ENCODE results near the gene NOSTRIN. TPM values are rescaled to one million over a fixed set of nuclear protein-coding genes. Genes with fewer than 3 reads are reported as not detected.

NOSTRIN gene
- total RNA-seq, 1 experiment from 2014 or later = 0.68 TPM

DNA sequence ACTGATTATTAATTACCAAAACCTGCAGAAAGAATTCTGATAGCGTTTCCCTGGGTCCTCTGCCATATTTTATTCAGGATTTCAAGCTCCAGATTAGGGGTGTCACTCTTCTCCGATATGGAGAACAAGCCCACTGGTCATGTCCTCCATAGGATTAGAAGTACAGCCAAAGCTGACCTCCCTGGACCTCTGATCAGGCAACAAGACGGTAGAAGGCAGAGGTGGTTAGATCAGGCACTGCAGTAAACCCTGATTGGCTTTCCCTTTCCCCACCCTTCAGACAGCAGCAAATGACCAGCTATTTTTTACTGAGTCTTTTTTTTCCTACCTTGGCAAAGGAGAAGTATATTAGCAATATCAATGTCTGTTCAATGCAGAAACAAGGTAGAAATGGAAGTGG lies 50.0 kb downstream of the NOSTRIN start:
- no peaks in the 10 kb centered on the region for H3K9me3 ChIP-seq (ENCODE audit: insufficient read depth, low read depth)
- no peak for DNase-seq
- no peaks in the 10 kb centered on the region for H3K9me2 ChIP-seq (ENCODE audit: insufficient read depth)
- CTCF ChIA-PET = no interaction called here
- H3K27me3 ChIP-seq (ENCODE audit: insufficient read depth, low read depth) = no peaks in the 10 kb centered on the region
- intact Hi-C loops (cut with micrococcal nuclease; ENCODE audit: unreplicated experiment) = no loop called here
- no peaks in the 10 kb centered on the region for H3F3A ChIP-seq (ENCODE audit: insufficient read depth, low read depth)
- no peak for TF ChIP-seq EZH2 (IDR thresholded peaks at IDR 0.05; ENCODE audit: low read depth)
- TF ChIP-seq, protein P1, sequence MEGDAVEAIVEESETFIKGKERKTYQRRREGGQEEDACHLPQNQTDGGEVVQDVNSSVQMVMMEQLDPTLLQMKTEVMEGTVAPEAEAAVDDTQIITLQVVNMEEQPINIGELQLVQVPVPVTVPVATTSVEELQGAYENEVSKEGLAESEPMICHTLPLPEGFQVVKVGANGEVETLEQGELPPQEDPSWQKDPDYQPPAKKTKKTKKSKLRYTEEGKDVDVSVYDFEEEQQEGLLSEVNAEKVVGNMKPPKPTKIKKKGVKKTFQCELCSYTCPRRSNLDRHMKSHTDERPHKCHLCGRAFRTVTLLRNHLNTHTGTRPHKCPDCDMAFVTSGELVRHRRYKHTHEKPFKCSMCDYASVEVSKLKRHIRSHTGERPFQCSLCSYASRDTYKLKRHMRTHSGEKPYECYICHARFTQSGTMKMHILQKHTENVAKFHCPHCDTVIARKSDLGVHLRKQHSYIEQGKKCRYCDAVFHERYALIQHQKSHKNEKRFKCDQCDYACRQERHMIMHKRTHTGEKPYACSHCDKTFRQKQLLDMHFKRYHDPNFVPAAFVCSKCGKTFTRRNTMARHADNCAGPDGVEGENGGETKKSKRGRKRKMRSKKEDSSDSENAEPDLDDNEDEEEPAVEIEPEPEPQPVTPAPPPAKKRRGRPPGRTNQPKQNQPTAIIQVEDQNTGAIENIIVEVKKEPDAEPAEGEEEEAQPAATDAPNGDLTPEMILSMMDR (conservative IDR thresholded peaks at IDR 0.05) = no peak
- no peaks in the 10 kb centered on the region for H3K36me3 ChIP-seq (ENCODE audit: low read depth)
- H4K20me1 ChIP-seq (ENCODE audit: insufficient read depth) = no peaks in the 10 kb centered on the region
- H3K27ac ChIP-seq = no peak overlapping the region
- no peaks in the 10 kb centered on the region for H3K79me2 ChIP-seq (ENCODE audit: low read depth)
- H2AFZ ChIP-seq = no peak overlapping the region
- BruUV-seq (replicated peaks) = no TSS peak
- no peaks in the 10 kb centered on the region for H3K4me1 ChIP-seq (replicated peaks; ENCODE audit: insufficient read depth)
- no peak overlapping the region for H3K4me3 ChIP-seq
- POLR2A ChIA-PET (ENCODE audit: unreplicated experiment) = no interaction called here
- no peak overlapping the region for H3K4me2 ChIP-seq

DNA sequence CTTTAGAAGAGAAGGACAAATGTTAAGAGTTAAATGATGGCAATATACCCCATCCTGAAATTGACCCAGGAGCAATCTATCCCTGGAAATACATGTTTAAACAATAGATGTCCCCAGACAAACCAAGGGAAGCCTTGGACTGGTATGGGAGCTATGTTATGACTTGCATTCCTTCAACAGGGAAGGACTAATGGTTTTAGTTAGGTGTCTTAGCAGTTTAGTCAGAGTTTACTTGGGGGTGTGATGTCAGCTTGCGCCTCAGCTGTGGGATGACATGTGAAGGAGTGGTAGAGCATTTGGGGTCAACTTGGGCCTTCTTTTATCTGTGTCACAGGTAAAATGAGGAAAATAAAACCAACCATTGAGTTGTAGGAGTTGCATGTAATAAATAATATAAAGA lies 51.0 kb downstream of the NOSTRIN start:
- intact Hi-C loops (cut with micrococcal nuclease; ENCODE audit: unreplicated experiment) = no loop called here
- no peaks in the 10 kb centered on the region for H3F3A ChIP-seq (ENCODE audit: insufficient read depth, low read depth)
- no peak overlapping the region for H3K27ac ChIP-seq
- ChIA-PET CTCF (no interaction called here), POLR2A (ENCODE audit: unreplicated experiment) (no interaction called here)
- no peaks in the 10 kb centered on the region for H3K27me3 ChIP-seq (ENCODE audit: insufficient read depth, low read depth)
- H3K36me3 ChIP-seq (ENCODE audit: low read depth) = no peaks in the 10 kb centered on the region
- H3K4me3 ChIP-seq = no peak overlapping the region
- no peaks in the 10 kb centered on the region for H3K9me2 ChIP-seq (ENCODE audit: insufficient read depth)
- H2AFZ ChIP-seq = no peak overlapping the region
- no TSS peak for BruUV-seq (replicated peaks)
- H3K4me2 ChIP-seq = no peak overlapping the region
- TF ChIP-seq, protein P1 (conservative IDR thresholded peaks at IDR 0.05) = no peak
- TF ChIP-seq EZH2 (IDR thresholded peaks at IDR 0.05; ENCODE audit: low read depth) = no peak
- no peaks in the 10 kb centered on the region for H3K4me1 ChIP-seq (replicated peaks; ENCODE audit: insufficient read depth)
- H3K79me2 ChIP-seq (ENCODE audit: low read depth) = no peaks in the 10 kb centered on the region
- DNase-seq = no peak
- no peaks in the 10 kb centered on the region for H3K9me3 ChIP-seq (ENCODE audit: insufficient read depth, low read depth)
- no peaks in the 10 kb centered on the region for H4K20me1 ChIP-seq (ENCODE audit: insufficient read depth)

- H3K36me3 ChIP-seq (ENCODE audit: low read depth) = no peaks in the 10 kb centered on the region
- no TSS peak for BruUV-seq (replicated peaks)
- no peak overlapping the region for H3K4me3 ChIP-seq
- intact Hi-C loops (cut with micrococcal nuclease; ENCODE audit: unreplicated experiment) = no loop called here
- H3K9me2 ChIP-seq (ENCODE audit: insufficient read depth) = no peaks in the 10 kb centered on the region
- H3F3A ChIP-seq (ENCODE audit: insufficient read depth, low read depth) = no peaks in the 10 kb centered on the region
- no peak overlapping the region for H3K27ac ChIP-seq
- no peaks in the 10 kb centered on the region for H3K79me2 ChIP-seq (ENCODE audit: low read depth)
- H3K9me3 ChIP-seq (ENCODE audit: insufficient read depth, low read depth) = no peaks in the 10 kb centered on the region
- ChIA-PET POLR2A (ENCODE audit: unreplicated experiment) (no interaction called here), CTCF (interaction anchor here (0.6 kb wide), 1 partner anchor 276 kb away, joined by 5 read pairs; no protein-coding TSS in a partner anchor)
- no peaks in the 10 kb centered on the region for H3K4me1 ChIP-seq (replicated peaks; ENCODE audit: insufficient read depth)
- DNase-seq = no peak
- no peak for TF ChIP-seq EZH2 (IDR thresholded peaks at IDR 0.05; ENCODE audit: low read depth)
- TF ChIP-seq, protein P1 (conservative IDR thresholded peaks at IDR 0.05) = no peak
- H3K27me3 ChIP-seq (ENCODE audit: insufficient read depth, low read depth) = no peaks in the 10 kb centered on the region
- no peaks in the 10 kb centered on the region for H4K20me1 ChIP-seq (ENCODE audit: insufficient read depth)
- H2AFZ ChIP-seq = no peak overlapping the region
- no peak overlapping the region for H3K4me2 ChIP-seq
These were observed 52.2 kb downstream of the NOSTRIN start for GRCh38 chr2:168854651-168855050.
